Small intestine (tissue), 7 donors: ENCODE results near the gene MIPEP. TPM values are rescaled to one million over a fixed set of nuclear protein-coding genes. Genes with fewer than 3 reads are reported as not detected.
A peak's percentile ranks its signal among the peaks of the same experiment; 100 is the strongest.

Experiments used
- DNase-seq, 2 donors: peaks; one replicate each; pipeline versions ENCODE4 v3.0.0 to v3.0.0-alpha.2; 2013
- FAIRE-seq: peaks from 2 replicates; lab custom pipeline; 2012; peaks lifted over from hg19 to GRCh38; lab: Jason Lieb, UNC
- H3K27ac ChIP-seq, 3 donors: one replicate each; pipeline ENCODE4 v1.5.1; 2013; ENCODE audit warnings: low read length in 2 of 3, mild to moderate bottlenecking in 2 of 3, control low read depth in 1 of 3, inconsistent platforms in 1 of 3, low read depth in 1 of 3, moderate library complexity in 1 of 3
- H3K27me3 ChIP-seq, 3 donors: one replicate each; pipeline ENCODE4 v1.6.1; 2013; ENCODE audit warnings: low read length in 3 of 3, inconsistent platforms in 1 of 3; ENCODE audit not compliant: control insufficient read depth in 3 of 3, insufficient read depth in 3 of 3
- H3K36me3 ChIP-seq, 3 donors: one replicate each; pipeline ENCODE4 v1.6.1; 2013; ENCODE audit warnings: low read length in 3 of 3, inconsistent platforms in 1 of 3, low read depth in 1 of 3, mild to moderate bottlenecking in 1 of 3, moderate library complexity in 1 of 3; ENCODE audit not compliant: control insufficient read depth in 3 of 3, insufficient read depth in 2 of 3
- H3K4me1 ChIP-seq, 3 donors: one replicate each; pipeline ENCODE4 v1.6.1; 2013; ENCODE audit warnings: low read length in 2 of 3, inconsistent platforms in 1 of 3, low read depth in 1 of 3, mild to moderate bottlenecking in 1 of 3, moderate library complexity in 1 of 3; ENCODE audit not compliant: control insufficient read depth in 3 of 3, insufficient read depth in 2 of 3
- H3K4me3 ChIP-seq, 3 donors: one replicate each; pipeline ENCODE4 v1.5.1; 2013; ENCODE audit warnings: low read length in 3 of 3, control low read depth in 1 of 3, inconsistent platforms in 1 of 3, low read depth in 1 of 3, mild to moderate bottlenecking in 1 of 3, moderate library complexity in 1 of 3
- H3K9me3 ChIP-seq, 2 donors: one replicate each; pipeline ENCODE4 v1.6.1; 2013; ENCODE audit warnings: low read depth in 1 of 2, low read length in 1 of 2; ENCODE audit not compliant: control insufficient read depth in 2 of 2, insufficient read depth in 1 of 2
- WGBS, 3 donors: extraction: QIAGEN DNeasy Blood & Tissue Kit; methylation state at CpG; one replicate each; pipeline ENCODE4 v1.1.7; 2013; 5-methylcytosine and 5-hydroxymethylcytosine counted together
- polyA plus RNA-seq, 4 donors: library from polyadenylated mRNA; stranded (reverse) in 3 of 4; unstranded in 1 of 4; fragments of 200-250 nt in 3 of 4; fragments of 120-200 nt in 1 of 4; gene quantifications; one replicate each; pipeline versions ENCODE4 v1.2.1 to v1.2.3, GENCODE V29; 2013
- donor health status: healthy with polysubstance abuse.
- donor health status: control.
- donor health status: control.
- donor health status: Bipolar disorder and iron deficiency.
- donor health status: healthy.

The MIPEP gene
- polyA plus RNA-seq, 4 donors: 10.3 to 19.8 (median 18.8) TPM

GRCh38 chr13:23824371-23824770 lies 64.8 kb downstream of the MIPEP start:
- H3K27me3 ChIP-seq: no peaks in the 10 kb centered on the region
- H3K4me3 ChIP-seq: no peak overlapping the region
- no peaks in the 10 kb centered on the region for H3K9me3 ChIP-seq
- no peak for DNase-seq
- H3K36me3 ChIP-seq: peaks cover 0 to 3% (median 0%) of the 10 kb centered on the region in 3 donors
- 82 to 91% (median 86%) methylated on average over 3 of the region's 3 CpGs for WGBS, 3 donors
- no peak for FAIRE-seq
- no peaks in the 10 kb centered on the region for H3K4me1 ChIP-seq
- no peak overlapping the region for H3K27ac ChIP-seq

- peak in 1 of 2 donors; percentile 2 for DNase-seq
- Histone ChIP-seq H3K27me3 (no peaks in the 10 kb centered on the region), H3K27ac (no peak overlapping the region), H3K4me3 (no peak overlapping the region), H3K36me3 (peaks cover 0 to 3% (median 0%) of the 10 kb centered on the region in 3 donors), H3K4me1 (no peaks in the 10 kb centered on the region), H3K9me3 (no peaks in the 10 kb centered on the region)
- FAIRE-seq: no peak
- 95 to 98% (median 97%) methylated on average over 3 of the region's 3 CpGs for WGBS, 3 donors
Observed at GRCh38 chr13:23822252-23822824, 66.9 kb downstream of the MIPEP start.

DNA sequence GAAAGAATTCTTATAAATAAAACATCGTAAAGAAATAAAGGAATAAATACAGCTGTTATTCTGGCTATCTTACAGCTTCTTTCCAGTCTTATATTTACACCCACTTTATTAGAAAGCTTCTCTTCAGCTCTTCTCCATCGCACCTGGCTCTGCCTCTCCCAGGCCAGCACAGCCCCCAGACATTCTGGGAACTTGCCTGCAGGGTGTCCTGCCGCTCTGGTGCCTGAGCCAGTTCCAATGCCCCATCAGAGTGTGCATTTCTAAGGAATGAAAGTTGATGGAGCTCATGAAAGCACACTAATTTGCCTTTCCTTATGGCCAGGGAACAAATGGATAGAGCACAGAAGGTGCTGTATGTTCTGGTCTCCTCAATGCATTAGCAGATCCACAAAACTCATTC lies 68.7 kb downstream of the MIPEP start:
- no peaks in the 10 kb centered on the region for H3K4me1 ChIP-seq
- WGBS, 3 donors: 90 to 93% (median 93%) methylated on average over 3 of the region's 3 CpGs
- no peak for FAIRE-seq

GRCh38 chr13:23817830-23818229 lies 71.4 kb downstream of the MIPEP start:
- DNase-seq (peak in 1 of 2 donors; percentile 1), FAIRE-seq (no peak)
- Histone ChIP-seq H3K4me1 (no peaks in the 10 kb centered on the region), H3K36me3 (no peaks in the 10 kb centered on the region), H3K27ac (no peak overlapping the region), H3K4me3 (no peak overlapping the region), H3K27me3 (no peaks in the 10 kb centered on the region), H3K9me3 (no peaks in the 10 kb centered on the region)
- WGBS, 3 donors: 75 to 81% (median 77%) methylated on average over 4 of the region's 4 CpGs

More for the DNA sequence above, 68.7 kb downstream of the MIPEP start:
- DNase-seq: no peak
- Histone ChIP-seq H3K36me3 (peaks cover 0 to 3% (median 0%) of the 10 kb centered on the region in 3 donors), H3K9me3 (no peaks in the 10 kb centered on the region), H3K27ac (no peak overlapping the region), H3K4me3 (no peak overlapping the region), H3K27me3 (no peaks in the 10 kb centered on the region)

DNA sequence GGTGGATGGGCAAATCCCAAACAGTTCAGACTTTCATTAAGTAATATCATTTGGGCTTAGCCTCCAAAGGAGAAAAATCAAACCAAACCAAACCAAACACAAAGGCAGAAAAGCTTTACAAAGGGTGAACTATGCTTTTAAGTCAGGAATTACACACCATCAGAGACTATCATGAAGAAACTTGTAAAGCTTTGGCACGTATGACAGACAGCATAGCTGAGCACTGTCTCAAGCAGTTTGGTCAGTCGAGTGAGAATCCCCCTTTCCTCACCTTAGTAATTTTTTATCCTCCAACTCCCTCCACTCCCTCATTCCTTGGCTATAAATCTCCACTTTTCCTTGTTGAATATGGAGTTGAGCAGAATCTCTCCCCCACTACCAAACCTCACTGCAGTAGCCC lies 72.1 kb downstream of the MIPEP start:
- H3K4me3 ChIP-seq: no peak overlapping the region
- no peak overlapping the region for H3K27ac ChIP-seq
- no peaks in the 10 kb centered on the region for H3K9me3 ChIP-seq
- no peaks in the 10 kb centered on the region for H3K4me1 ChIP-seq
- DNase-seq (no peak), FAIRE-seq (no peak)
- H3K36me3 ChIP-seq: no peaks in the 10 kb centered on the region
- 91 to 97% (median 91%) methylated on average over 2 of the region's 2 CpGs for WGBS, 3 donors
- no peaks in the 10 kb centered on the region for H3K27me3 ChIP-seq

- no peak for DNase-seq
- no peaks in the 10 kb centered on the region for H3K27me3 ChIP-seq
- H3K4me3 ChIP-seq: no peak overlapping the region
- no peak for FAIRE-seq
- H3K27ac ChIP-seq: no peak overlapping the region
- 91 to 96% (median 93%) methylated on average over 3 of the region's 3 CpGs for WGBS, 3 donors
- H3K36me3 ChIP-seq: no peaks in the 10 kb centered on the region
- H3K9me3 ChIP-seq: no peaks in the 10 kb centered on the region
- H3K4me1 ChIP-seq: no peaks in the 10 kb centered on the region
Observed at GRCh38 chr13:23813635-23814034, 75.6 kb downstream of the MIPEP start.

DNA sequence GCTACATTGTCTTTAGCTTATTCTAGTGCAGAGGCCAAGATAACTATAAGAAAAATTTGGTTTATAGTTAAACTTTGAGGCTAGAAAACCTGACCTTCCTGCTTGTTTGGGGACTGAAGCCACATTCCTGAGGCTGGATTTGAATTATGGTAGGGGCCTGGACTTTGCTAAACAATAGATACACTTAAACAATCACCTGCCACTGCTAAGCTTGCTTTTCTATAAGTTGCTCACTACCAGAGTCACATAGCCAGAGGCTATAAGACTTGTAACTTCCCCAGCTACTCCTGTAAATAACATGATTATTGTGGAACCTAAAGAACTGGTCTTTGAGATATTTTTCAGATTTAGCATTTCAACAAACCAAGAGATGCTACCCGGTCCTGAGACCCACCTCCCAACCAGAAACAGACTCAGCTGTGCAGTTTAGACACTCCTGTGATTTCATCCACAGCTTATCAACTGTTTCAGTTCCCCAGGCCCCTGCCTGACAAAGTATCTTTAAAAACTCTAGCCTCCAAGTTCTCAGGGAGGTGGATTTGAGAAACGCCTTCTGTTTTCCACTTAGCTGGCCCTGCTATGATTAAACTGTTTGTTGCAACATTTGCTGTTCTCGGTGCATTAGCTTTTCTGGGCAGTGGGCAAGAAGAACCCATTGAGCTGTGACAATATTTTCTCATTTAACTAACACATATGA lies 77.7 kb downstream of the MIPEP start:
- FAIRE-seq: no peak

GRCh38 chr13:23810685-23811240 lies 78.4 kb downstream of the MIPEP start:
- FAIRE-seq: no peak
- Histone ChIP-seq H3K4me3 (no peak overlapping the region), H3K27ac (no peak overlapping the region), H3K27me3 (no peaks in the 10 kb centered on the region), H3K9me3 (no peaks in the 10 kb centered on the region), H3K4me1 (no peaks in the 10 kb centered on the region), H3K36me3 (peaks cover 0 to 2% (median 0%) of the 10 kb centered on the region in 3 donors)
- DNase-seq: no peak
- WGBS, 3 donors: 73 to 87% (median 79%) methylated on average over 7 of the region's 7 CpGs

More for the DNA sequence above, 77.7 kb downstream of the MIPEP start:
- DNase-seq: no peak
- no peaks in the 10 kb centered on the region for H3K27me3 ChIP-seq
- H3K36me3 ChIP-seq: no peaks in the 10 kb centered on the region
- no peaks in the 10 kb centered on the region for H3K4me1 ChIP-seq
- WGBS, 3 donors: 79 to 90% (median 90%) methylated on average over 3 of the region's 3 CpGs
- no peak overlapping the region for H3K27ac ChIP-seq
- H3K9me3 ChIP-seq: no peaks in the 10 kb centered on the region
- H3K4me3 ChIP-seq: no peak overlapping the region
